GM10847 (cell line): ENCODE results near the gene TEAD2.

ENCODE experiments used
- POLR2A ChIP-seq: IDR thresholded peaks from 2 replicates; pipeline ENCODE4 v1.6.1; 2011; ENCODE audit not compliant: insufficient read length; ENCODE audit errors: extremely low read depth

TEAD2 gene

DNA sequence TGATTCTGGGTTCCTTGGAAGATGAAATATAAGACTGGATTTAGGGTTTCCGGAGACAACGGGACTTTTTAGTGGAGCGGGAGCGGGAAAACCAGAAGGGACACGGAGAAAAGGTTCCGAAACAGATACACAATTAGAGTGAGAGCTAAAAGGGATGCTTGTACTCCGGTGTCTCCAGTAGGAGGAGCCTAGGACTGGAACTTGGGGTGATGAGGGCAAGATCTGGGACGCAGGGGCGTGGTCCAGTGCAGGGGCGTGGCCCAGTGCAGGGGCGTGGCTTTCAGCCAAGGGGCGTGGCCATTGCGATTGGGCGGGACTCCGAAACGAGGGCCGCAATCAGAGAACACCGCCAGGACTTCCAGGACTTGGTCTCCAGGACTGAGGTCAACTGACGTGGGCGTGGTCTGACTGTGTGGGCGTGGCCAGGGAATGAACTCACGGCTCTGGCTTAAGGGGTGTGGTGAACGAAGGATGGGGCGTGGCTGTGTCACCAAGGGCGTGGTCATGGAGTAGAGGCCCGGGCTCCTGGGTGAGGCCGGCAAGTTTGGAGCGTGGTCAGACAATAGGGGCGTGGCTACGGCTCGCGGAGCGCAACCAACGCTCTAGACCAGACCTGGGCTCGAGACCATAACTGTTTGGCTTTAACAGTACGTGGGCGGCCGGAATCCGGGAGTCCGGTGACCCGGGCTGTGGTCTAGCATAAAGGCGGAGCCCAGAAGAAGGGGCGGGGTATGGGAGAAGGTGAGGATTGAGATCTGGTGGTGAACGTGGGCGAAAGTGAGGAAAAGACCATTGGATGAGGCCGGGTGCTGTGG, 1.3 kb upstream of the TEAD2 start, which contains the start of gene DKKL1:
DKKL1 (plus strand) TSS at position 610 of the 815 bp plus-strand sequence; CDS start at position 732, 122 bp downstream.
- no peak for TF ChIP-seq POLR2A

DNA sequence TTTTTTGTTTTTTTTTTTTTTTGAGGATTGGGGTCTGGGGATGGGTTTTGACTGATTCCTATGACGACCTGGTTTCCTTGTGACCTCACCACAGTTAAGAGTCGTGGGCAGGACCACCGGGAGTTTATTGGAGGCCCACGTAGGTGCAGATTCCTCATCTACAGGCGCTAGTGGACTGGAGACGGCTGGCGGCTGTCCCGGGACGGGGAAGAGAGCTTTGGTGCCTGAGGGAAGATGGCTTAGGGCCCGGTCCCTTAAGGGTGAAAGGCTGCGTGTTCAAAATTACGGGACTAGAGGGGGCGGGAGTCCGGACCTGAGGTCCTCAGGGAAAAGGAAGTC, 682 bp upstream of the TEAD2 start:
- no peak for TF ChIP-seq POLR2A

DNA sequence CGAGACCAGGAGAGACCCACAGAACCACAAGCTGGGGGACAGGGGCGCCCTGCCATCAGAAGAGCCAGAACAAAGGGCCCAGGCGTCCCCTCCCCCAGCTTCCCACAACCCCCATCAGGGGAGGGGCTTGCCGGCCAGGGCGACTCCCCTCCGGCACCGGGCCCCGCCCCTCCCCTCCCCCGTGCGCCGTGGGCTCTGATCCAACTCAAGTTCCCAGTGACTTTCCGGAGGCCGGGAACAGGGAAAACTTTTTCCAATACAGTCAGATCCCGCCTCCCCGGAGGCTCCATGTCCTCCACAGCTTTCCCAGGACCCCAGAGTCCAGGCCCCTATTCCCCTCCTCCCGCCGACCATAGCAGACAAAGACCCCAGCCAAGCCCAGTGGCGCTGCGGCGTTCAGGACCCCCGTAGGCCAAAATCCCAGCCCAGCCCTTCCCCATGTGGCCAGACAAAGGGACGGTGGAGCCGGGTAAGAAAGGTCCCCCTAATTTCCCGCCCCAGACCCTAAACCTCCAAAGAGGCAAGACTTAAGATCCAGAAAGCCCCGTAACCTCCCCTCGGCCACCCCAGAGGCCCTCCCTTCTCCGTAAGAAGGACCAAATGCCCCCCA, 673 bp downstream of the TEAD2 start:
- TF ChIP-seq POLR2A, result no peak

DNA sequence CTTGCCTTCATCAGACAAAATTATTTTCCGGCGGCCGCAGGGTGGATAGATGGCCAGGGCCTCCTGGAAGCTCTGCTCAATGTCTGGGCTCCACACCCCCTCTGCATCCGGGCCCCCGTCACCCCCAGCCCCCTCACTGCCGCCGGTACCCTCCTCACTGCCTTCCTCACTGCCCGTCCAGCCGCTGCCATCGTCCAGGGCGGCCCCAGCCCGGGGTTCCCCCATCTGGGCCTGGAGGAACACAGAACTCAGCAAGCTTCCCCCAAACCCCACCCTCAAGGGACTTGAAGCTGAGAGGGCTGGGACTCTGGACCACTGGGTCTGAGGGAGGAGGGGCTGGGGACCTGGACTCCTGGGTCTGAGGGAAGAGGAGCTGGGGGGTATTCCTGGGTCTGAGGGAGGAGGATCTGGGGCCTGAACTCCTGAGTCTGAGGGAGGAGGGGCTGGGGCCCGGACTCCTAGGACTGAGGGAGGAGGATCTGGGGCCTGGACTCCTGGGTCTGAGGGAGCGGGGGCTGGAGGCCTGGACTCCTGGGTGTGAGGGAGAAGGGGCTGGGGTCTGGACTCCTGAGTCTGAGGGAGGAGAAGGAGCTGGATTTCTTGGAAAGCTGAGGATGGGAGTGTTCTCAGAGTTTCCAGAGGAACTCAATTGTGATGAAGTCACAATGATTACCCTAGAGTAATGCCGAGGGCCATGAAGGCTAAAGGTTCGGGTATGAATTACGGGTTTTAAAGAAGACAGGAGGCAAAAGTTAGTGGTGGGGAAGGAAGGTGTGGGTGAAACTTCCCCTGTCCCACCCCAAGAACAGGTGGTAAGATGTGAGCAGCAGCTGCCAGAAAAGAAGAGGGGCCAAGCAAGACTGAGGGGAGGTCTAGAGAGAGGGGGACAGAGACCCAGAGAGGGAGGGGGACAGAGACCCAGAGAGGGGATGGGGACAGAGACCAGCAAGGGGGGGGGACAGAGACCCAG, 2.1 kb downstream of the TEAD2 start:
- TF ChIP-seq POLR2A, result no peak

DNA sequence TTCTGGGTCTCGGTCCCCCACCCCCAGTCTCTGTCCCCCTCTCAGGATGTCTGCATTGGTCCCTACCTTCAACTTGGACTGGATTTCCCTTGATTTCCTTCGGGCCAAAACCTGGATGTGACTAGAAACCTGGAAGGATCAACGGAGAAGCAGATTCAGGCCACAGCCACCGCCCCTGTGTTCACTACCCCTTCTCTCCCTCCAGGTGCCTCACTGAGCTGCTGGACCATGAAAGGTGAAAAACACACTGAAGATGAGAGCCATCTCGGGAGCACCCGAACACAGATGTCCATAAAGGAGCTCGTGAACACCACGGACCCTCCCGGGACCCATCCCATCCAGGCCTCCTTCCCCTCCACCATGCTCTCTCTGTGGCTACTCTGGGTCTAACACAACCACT, 5.0 kb downstream of the TEAD2 start:
- TF ChIP-seq POLR2A, result no peak

DNA sequence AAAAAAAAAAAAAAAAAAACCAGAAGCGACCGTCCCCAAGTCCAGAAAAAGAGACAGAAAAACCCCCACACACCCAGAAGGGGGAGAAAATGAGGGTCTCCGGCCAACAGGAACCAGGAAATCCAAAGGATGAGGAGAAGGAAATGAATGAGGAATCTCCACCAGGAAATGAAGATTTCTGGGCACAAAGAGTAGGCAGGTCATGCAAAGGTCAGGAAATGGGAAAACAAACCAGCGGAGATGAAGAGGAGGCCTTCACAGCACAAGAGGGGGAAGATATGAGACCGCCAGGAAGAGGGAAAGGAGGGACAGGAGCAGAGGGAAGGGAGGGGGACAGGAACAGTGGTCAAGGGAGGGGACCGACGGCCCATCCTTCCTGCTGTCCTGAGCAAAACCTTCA, 5.8 kb downstream of the TEAD2 start:
- no peak for TF ChIP-seq POLR2A

DNA sequence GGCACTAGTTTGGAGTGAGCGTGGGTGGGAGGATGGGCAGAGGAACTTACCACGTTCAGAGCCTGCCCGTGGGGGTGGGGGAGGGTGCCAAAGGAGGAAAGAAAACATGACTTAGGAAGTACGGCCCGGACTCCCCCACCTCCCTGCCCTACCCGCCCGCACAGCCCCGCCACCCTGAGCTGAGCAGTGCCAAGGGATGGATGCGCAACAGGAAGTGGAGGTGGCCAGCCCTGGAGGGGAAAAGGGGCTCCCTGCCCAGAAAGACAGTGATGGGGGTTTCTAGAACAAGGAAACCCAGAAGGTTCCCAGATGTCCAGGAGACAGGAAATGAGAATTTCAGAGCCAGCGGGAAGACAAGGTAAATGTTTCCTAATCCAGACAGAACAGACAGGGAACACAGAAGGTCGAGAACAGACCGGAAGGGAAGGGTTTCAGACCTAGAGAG, 6.3 kb downstream of the TEAD2 start:
- TF ChIP-seq POLR2A, result no peak

DNA sequence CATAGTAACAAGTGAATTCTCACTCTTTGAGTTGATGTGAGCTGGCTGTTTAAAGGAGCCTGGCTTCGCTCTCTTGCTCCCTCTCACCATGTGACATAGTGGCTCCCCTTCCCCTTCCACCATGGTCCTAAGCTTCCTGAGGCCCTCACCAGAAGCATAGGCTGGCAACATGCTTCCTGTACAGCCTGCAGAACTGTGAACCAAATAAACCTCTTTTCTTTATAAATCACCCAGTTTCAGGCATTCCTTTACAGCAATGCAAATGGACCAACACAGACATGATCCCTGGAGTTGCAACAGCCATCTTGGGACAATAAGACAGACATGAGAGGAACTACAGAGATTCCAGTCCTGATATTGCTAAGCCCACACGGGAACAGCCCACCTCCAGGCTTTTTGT, 12.6 kb downstream of the TEAD2 start:
- TF ChIP-seq POLR2A, result no peak

DNA sequence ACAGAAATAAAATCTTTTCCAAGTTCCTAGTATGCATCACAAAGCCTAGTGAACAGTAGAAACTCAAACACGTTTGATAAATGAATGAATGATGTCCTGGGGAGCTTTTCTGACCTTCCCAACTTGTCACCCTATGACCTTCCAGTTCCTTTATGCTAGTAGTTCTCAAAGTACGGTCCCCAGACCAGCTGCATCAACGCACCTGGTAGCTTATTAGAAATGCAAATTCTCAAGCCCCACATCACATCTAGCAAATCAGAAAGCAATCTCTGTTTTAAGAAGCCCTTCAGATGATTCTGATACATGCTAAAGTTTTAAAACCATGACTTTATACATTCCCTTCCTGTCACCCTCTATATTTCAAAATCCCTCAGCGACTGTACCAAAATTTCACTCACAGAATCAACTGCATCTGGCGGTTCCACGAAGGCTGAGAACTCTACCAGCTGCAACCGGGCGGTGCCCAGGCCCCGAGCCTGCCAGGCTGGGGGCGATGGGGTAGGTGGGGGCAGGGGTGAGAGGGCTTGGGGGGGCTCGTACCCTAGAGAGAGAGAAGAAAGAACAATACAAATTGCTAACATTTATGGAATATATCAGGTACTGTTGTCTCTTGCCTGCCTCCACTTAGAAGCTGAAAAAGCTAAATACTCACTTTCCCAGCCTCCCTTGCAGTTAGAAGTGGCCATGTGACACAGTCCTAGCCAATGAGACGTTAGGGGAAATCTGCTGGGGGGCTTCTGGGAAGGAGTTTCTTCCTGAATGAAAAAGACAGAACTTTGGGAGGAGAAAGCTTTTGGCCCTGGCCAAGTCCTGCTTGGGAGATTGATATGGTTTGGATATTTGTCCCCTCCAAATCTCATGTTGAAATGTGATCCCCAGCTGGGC, 13.7 kb downstream of the TEAD2 start:
- no peak for TF ChIP-seq POLR2A

DNA sequence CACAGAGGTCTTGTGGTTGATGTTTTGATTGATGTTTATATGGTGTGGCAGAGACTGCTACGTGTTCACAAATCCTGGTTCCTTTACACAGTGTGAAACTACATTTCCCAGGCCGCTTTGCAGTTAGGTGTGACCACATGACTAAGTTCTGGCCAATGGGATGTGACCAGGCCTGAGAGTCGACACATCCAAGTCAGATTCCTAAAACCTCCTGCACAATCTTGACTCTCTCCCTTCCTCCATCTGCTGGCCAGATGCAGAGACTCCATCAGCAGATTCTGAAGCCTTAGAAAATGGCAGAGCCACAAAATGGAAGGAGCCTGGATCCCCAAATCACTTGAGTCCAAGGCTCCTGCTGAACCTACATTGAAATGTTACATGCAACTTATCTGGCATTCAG, 14.4 kb downstream of the TEAD2 start:
- no peak for TF ChIP-seq POLR2A

DNA sequence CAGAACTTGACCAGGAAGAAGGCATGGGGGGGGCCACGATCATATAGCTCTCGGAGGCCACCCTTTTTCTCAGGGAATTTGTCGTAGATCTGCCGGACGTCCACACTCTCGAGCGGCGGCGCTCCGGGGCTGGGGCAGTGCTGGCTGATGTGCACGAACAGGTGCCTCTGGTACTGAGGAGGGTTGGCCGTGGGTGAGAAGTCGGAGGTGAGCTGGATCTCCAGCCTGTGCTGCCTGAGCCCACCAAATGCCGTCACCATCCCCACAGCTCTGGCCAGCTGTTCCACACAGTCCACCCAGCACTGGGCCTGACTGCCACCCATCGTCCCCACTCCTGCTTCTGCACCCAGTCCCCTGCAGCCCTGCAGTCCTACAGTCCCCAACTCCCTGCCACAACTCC, 15.0 kb downstream of the TEAD2 start:
- no peak for TF ChIP-seq POLR2A

DNA sequence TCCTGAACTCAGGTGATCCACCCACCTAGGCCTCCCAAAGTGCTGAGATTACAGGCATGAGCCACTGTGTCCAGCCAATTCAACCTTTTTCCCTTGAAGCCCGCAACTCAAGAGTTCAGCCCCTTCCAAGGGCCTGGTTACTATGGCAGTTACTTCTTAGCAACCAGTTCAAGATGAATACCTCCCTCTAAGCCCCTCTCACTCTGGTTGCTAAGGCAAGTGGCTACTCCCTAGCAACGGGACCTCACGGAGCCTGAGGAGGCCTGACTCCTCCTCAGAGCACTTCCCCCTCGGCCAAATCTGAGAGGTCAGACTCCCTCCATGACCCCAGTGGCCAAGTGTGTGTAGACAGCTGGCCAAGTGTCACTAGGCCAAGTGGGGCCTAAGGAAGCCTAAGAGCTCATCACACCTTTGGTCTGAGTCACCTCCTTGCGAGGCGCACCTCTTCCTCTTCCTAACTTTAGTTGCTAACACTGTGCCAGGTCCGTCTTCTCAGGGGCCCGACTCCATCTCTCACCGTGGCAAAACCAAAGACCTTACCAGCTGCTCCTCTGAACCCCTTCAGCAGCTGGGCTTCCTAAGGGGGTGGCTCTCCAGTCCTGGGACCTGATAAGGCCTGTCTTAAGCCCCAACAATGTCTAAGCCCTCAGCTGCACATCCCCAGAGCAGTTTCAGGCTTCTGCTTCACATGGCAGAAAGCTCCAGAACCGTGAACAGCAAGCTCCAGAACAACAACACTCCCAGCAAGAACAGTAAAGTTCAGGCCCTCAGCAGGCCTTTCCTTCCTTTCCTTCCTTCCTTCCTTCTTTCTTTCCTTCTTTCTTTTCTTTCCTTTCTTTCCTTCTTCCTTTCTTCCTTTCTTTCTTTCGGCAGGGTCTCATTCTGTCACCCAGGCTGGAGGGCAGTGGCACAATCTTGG, 17.5 kb downstream of the TEAD2 start:
- no peak for TF ChIP-seq POLR2A

DNA sequence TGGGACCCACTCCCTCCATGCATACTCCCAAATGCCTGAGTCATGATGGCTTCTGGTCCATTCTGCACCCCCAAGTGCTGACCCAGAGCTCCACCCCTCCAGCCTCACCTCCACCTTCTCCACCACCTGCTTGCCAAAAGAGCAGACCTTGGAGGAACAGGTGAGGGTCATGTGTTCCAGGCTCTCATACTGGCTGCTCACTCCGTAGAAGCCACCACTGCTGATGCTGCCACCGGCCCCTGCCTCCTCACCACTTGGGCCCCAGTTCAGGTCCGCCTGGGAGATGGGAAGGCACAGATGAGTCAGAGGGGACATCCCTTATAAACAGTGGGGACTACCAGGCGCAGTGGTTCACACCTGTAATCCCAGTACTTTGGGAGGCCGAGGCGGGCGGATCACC, 19.1 kb downstream of the TEAD2 start:
- TF ChIP-seq POLR2A, result no peak

DNA sequence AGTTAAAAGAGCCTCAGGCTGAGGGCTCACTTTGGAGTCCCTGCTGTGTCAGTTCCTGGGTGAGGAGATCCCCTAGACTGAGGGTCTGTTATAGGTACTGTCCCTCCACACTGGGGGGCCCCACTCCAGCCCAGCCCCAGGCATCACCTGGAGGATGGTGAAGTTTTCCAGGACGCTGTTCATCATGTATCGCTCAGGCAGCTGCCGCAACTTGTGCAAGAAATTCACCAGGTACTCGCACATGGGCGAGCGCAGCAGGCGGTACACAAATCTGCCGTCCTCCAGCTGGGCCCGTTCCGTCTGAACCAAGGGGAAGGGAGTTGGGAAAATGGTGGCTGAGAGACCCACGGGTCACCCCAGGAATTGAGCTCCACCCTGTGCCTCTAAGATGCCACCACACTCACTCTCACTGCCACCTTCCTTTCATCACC, 19.9 kb downstream of the TEAD2 start:
- no peak for TF ChIP-seq POLR2A
